GM18858 (cell line): Measurements from ENCODE around the gene TARP.
A peak's percentile ranks its signal among the peaks of the same experiment; 100 is the strongest.

ENCODE experiments used
- ATAC-seq: cut with Tn5 transposase; IDR thresholded peaks from one replicate; pipeline ENCODE4 v1.9.1; 2021; ENCODE audit not compliant: unreplicated experiment

Gene TARP

GRCh38 chr7:38273286-38273995 is at the start of gene TARP:
Gene TARP (minus strand): TSS chr7:38273636.
- no peak for ATAC-seq

GRCh38 chr7:38323156-38323555 is 49.7 kb upstream of the TARP start:
- ATAC-seq: no peak

- ATAC-seq: no peak
Measured at GRCh38 chr7:38322461-38322860, 49.0 kb upstream of the TARP start.

GRCh38 chr7:38321967-38322366 is 48.5 kb upstream of the TARP start:
- no peak for ATAC-seq

- ATAC-seq: no peak
Measured at GRCh38 chr7:38321515-38321944, 48.1 kb upstream of the TARP start.

- ATAC-seq: no peak
Measured at GRCh38 chr7:38321050-38321449, 47.6 kb upstream of the TARP start.

- no peak for ATAC-seq
Measured at GRCh38 chr7:38319873-38320272, 46.4 kb upstream of the TARP start.

- peak; percentile 75 for ATAC-seq
Measured at GRCh38 chr7:38318803-38319416, 45.5 kb upstream of the TARP start.

- ATAC-seq: no peak
Measured at GRCh38 chr7:38318241-38318640, 44.8 kb upstream of the TARP start.

- no peak for ATAC-seq
Measured at GRCh38 chr7:38317515-38317914, 44.1 kb upstream of the TARP start.

GRCh38 chr7:38316733-38317360 is 43.4 kb upstream of the TARP start:
- no peak for ATAC-seq

GRCh38 chr7:38315410-38315809 is 42.0 kb upstream of the TARP start:
- ATAC-seq: no peak

GRCh38 chr7:38312821-38313220 is 39.4 kb upstream of the TARP start:
- ATAC-seq: no peak

- no peak for ATAC-seq
Measured at GRCh38 chr7:38311329-38311937, 38.0 kb upstream of the TARP start.

- ATAC-seq: no peak
Measured at GRCh38 chr7:38310591-38311101, 37.2 kb upstream of the TARP start.

- no peak for ATAC-seq
Measured at GRCh38 chr7:38309555-38309954, 36.1 kb upstream of the TARP start.

GRCh38 chr7:38308140-38308539 is 34.7 kb upstream of the TARP start:
- no peak for ATAC-seq

- no peak for ATAC-seq
Measured at GRCh38 chr7:38307640-38308039, 34.2 kb upstream of the TARP start.

- ATAC-seq: no peak
Measured at GRCh38 chr7:38306914-38307313, 33.5 kb upstream of the TARP start.

- ATAC-seq: no peak
Measured at GRCh38 chr7:38306171-38306570, 32.7 kb upstream of the TARP start.

GRCh38 chr7:38303866-38304265 is 30.4 kb upstream of the TARP start:
- ATAC-seq: no peak

- no peak for ATAC-seq
Measured at GRCh38 chr7:38300175-38300574, 26.7 kb upstream of the TARP start.
